Loucy (cell line): ENCODE data around the gene CNTNAP2.

ENCODE experiments used
- EZH2phosphoT487 ChIP-seq: fragments of 200-600 bp; IDR thresholded peaks from 2 replicates; pipeline ENCODE4 v1.6.1; 2018; ENCODE audit warnings: antibody characterized with exemption, mild to moderate bottlenecking, moderate library complexity, borderline replicate concordance
- TF ChIP-seq, protein P1 (sequence below): fragments of 200-600 bp; sonication (generic); conservative IDR thresholded peaks from 2 replicates; pipeline ENCODE4 v1.5.1; 2014; ENCODE audit warnings: mild to moderate bottlenecking, antibody characterized with exemption, low read length

GRCh38 chr7:148041156-148041555, 1924.6 kb downstream of the CNTNAP2 start:
- TF ChIP-seq, protein P1, sequence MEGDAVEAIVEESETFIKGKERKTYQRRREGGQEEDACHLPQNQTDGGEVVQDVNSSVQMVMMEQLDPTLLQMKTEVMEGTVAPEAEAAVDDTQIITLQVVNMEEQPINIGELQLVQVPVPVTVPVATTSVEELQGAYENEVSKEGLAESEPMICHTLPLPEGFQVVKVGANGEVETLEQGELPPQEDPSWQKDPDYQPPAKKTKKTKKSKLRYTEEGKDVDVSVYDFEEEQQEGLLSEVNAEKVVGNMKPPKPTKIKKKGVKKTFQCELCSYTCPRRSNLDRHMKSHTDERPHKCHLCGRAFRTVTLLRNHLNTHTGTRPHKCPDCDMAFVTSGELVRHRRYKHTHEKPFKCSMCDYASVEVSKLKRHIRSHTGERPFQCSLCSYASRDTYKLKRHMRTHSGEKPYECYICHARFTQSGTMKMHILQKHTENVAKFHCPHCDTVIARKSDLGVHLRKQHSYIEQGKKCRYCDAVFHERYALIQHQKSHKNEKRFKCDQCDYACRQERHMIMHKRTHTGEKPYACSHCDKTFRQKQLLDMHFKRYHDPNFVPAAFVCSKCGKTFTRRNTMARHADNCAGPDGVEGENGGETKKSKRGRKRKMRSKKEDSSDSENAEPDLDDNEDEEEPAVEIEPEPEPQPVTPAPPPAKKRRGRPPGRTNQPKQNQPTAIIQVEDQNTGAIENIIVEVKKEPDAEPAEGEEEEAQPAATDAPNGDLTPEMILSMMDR = no peak
- no peak for TF ChIP-seq EZH2phosphoT487
